ENCODE measurements around the gene EBF3.

EBF3 gene

DNA sequence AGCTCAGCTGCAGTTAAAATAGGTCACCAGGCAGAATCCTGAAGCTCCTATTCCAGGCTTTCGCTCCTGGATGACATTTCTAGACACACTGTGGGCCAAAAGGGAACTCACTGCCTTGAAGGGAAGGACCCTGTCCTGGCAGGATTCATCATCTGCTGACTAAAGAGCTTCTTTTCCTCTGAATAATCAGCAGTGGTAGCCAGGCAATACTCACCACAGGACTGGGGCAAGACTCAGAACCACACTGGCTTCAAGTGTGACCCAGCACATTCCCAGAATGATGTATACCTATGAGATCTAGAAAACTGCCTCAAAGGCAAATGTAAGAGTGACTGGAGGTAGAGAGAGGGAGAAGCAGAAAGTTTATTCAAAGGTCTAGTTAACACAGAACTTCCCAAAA, 29.5 kb upstream of the EBF3 start:
- no peaks in the 10 kb centered on the region for H3K9me3 ChIP-seq (ENCODE audit: control insufficient read depth, insufficient read depth, low read length)
- H3K36me3 ChIP-seq (ENCODE audit: control insufficient read depth, insufficient read depth, low read length): no peaks in the 10 kb centered on the region
- no peaks in the 10 kb centered on the region for H3K4me1 ChIP-seq (ENCODE audit: control insufficient read depth, insufficient read depth, low read length)
- no peak overlapping the region for H3K9ac ChIP-seq (ENCODE audit: low read depth, low read length)
- H3K4me3 ChIP-seq (ENCODE audit: low read depth, low read length): no peak overlapping the region
- no peaks in the 10 kb centered on the region; the same call in 1 of the 2 replicates for H3K27me3 ChIP-seq (ENCODE audit: control insufficient read depth, insufficient read depth, low read length)
- H3K27ac ChIP-seq (ENCODE audit: low read depth, low read length): no peak overlapping the region

- Histone ChIP-seq H3K27ac (ENCODE audit: low read depth, low read length) (no peak overlapping the region), H3K4me3 (ENCODE audit: low read depth, low read length) (no peak overlapping the region), H3K27me3 (ENCODE audit: control insufficient read depth, insufficient read depth, low read length) (no peaks in the 10 kb centered on the region; the same call in 1 of the 2 replicates), H3K36me3 (ENCODE audit: control insufficient read depth, insufficient read depth, low read length) (no peaks in the 10 kb centered on the region), H3K4me1 (ENCODE audit: control insufficient read depth, insufficient read depth, low read length) (no peaks in the 10 kb centered on the region), H3K9ac (ENCODE audit: low read depth, low read length) (no peak overlapping the region), H3K9me3 (ENCODE audit: control insufficient read depth, insufficient read depth, low read length) (no peaks in the 10 kb centered on the region)
Observed at GRCh38 chr10:129992356-129992755, 28.3 kb upstream of the EBF3 start.

- Histone ChIP-seq H3K27ac (ENCODE audit: low read depth, low read length) (no peak overlapping the region), H3K4me3 (ENCODE audit: low read depth, low read length) (no peak overlapping the region), H3K36me3 (ENCODE audit: control insufficient read depth, insufficient read depth, low read length) (no peaks in the 10 kb centered on the region), H3K27me3 (ENCODE audit: control insufficient read depth, insufficient read depth, low read length) (no peaks in the 10 kb centered on the region), H3K9ac (ENCODE audit: low read depth, low read length) (no peak overlapping the region), H3K4me1 (ENCODE audit: control insufficient read depth, insufficient read depth, low read length) (no peaks in the 10 kb centered on the region), H3K9me3 (ENCODE audit: control insufficient read depth, insufficient read depth, low read length) (no peaks in the 10 kb centered on the region)
Observed at GRCh38 chr10:129982825-129983224, 18.8 kb upstream of the EBF3 start.

DNA sequence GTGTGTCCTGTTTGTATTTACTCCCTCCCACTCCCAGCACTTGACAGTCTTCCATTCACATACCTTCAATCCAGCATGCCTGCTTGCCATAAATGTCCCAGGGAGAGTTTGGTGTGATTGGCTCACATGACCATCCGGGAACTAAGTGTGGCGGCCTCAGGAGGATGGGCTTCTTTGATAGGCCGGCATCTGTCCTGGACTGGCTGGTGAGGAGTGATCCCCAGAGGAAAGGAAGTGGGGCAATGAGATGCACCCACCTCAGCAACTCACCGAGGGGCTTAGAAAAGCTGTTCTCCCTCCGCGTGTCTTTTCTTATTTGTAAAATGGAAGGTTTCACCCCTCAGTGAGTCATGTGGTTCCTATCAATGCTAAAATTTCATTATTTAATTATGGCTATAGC, 14.9 kb upstream of the EBF3 start:
- no peak overlapping the region for H3K27ac ChIP-seq (ENCODE audit: low read depth, low read length)

DNA sequence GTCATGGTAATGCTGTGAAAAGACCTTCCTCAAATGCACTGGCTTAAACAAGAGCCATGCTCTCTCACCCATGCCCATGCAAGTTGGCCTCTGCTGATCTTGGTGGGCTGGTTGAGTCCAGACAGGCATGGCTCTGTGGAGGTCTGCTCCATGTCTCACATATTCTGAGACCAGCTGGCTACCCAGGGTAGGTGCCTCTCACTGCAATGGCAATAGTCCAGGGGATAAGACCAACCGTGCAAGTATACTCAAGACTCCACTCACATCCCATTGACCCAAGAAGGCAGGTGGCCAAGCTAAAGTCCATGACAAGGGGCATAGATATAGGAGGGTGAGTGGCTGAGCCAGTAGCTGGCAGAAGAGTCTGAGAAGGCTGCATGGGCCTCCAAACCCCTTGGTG, 14.2 kb upstream of the EBF3 start:
- Histone ChIP-seq H3K27ac (ENCODE audit: low read depth, low read length) (no peak overlapping the region), H3K27me3 (ENCODE audit: control insufficient read depth, insufficient read depth, low read length) (peaks cover 25% of the 10 kb centered on the region), H3K4me3 (ENCODE audit: low read depth, low read length) (no peak overlapping the region), H3K9me3 (ENCODE audit: control insufficient read depth, insufficient read depth, low read length) (no peaks in the 10 kb centered on the region), H3K36me3 (ENCODE audit: control insufficient read depth, insufficient read depth, low read length) (no peaks in the 10 kb centered on the region), H3K9ac (ENCODE audit: low read depth, low read length) (no peak overlapping the region), H3K4me1 (ENCODE audit: control insufficient read depth, insufficient read depth, low read length) (no peaks in the 10 kb centered on the region)

More for the DNA sequence above, 14.9 kb upstream of the EBF3 start:
- Histone ChIP-seq H3K36me3 (ENCODE audit: control insufficient read depth, insufficient read depth, low read length) (no peaks in the 10 kb centered on the region), H3K4me1 (ENCODE audit: control insufficient read depth, insufficient read depth, low read length) (no peaks in the 10 kb centered on the region), H3K4me3 (ENCODE audit: low read depth, low read length) (no peak overlapping the region), H3K27me3 (ENCODE audit: control insufficient read depth, insufficient read depth, low read length) (peaks cover 18% of the 10 kb centered on the region), H3K9me3 (ENCODE audit: control insufficient read depth, insufficient read depth, low read length) (no peaks in the 10 kb centered on the region), H3K9ac (ENCODE audit: low read depth, low read length) (no peak overlapping the region)

- Histone ChIP-seq H3K4me3 (ENCODE audit: low read depth, low read length) (no peak overlapping the region), H3K4me1 (ENCODE audit: control insufficient read depth, insufficient read depth, low read length) (no peaks in the 10 kb centered on the region), H3K27me3 (ENCODE audit: control insufficient read depth, insufficient read depth, low read length) (peaks cover 30% of the 10 kb centered on the region), H3K27ac (ENCODE audit: low read depth, low read length) (no peak overlapping the region), H3K9ac (ENCODE audit: low read depth, low read length) (no peak overlapping the region), H3K36me3 (ENCODE audit: control insufficient read depth, insufficient read depth, low read length) (no peaks in the 10 kb centered on the region), H3K9me3 (ENCODE audit: control insufficient read depth, insufficient read depth, low read length) (no peaks in the 10 kb centered on the region)
Observed at GRCh38 chr10:129977794-129978193, 13.7 kb upstream of the EBF3 start.

DNA sequence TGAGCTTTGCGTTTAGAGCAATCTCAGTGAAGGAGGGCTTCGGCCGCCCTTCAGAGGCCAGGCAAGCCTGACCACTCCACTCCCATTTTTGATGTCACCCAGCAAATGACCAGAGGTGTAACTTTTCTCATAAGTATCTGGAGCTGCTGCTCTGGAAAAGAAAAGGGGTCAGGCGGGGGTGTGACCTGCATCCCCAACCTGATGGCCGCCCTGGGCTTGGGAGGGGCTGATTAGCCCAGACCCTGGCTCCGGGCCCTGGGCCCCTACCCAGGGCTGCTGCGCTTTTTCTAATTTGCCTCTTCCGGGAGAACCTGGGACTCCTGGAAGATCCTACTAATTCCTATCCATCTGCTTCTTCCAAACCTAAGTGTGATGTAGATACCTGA, 9.6 kb upstream of the EBF3 start:
- H3K27me3 ChIP-seq (ENCODE audit: control insufficient read depth, insufficient read depth, low read length): peaks cover 70% of the 10 kb centered on the region
- H3K36me3 ChIP-seq (ENCODE audit: control insufficient read depth, insufficient read depth, low read length): no peaks in the 10 kb centered on the region
- H3K9me3 ChIP-seq (ENCODE audit: control insufficient read depth, insufficient read depth, low read length): no peaks in the 10 kb centered on the region
- H3K9ac ChIP-seq (ENCODE audit: low read depth, low read length): no peak overlapping the region
- no peak overlapping the region for H3K4me3 ChIP-seq (ENCODE audit: low read depth, low read length)
- H3K4me1 ChIP-seq (ENCODE audit: control insufficient read depth, insufficient read depth, low read length): peaks cover 27% of the 10 kb centered on the region
- no peak overlapping the region for H3K27ac ChIP-seq (ENCODE audit: low read depth, low read length)

DNA sequence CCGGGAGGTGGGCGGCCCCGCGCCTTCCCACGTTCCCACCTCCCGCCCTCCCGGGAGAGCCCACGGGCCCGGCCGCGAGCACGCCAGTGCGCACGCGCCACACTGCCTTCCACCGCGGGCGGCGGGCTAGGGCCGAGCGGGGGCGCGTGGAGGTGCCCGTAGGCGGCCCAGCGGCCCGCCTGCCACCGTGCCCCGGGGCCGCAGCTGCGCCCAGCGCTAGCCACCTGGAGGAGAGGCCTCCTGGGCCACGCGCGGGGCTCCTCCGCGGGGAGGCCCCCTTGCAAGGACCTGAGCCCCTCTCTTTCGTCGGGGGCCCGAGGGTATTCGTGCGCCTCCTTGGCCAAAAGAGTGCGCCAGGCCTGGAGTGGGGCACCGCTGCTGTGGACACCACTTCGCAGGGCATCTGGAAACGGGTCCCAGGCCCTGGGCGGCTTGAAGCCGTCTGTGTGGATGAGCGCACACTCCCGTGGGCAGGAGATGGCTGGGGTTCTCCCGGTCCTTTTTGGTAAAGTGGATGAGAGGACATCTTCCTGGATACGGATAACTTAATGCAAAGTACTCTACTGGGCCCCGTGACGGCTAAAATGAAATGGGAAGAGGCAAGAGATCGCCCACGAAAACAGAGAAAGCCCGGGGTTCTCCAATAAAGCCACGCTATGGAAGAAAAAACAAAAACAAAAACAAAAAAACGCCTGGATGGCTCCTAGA, 9.0 kb upstream of the EBF3 start:
- Histone ChIP-seq H3K27me3 (ENCODE audit: control insufficient read depth, insufficient read depth, low read length) (peaks cover 75% of the 10 kb centered on the region), H3K9ac (ENCODE audit: low read depth, low read length) (no peak overlapping the region), H3K36me3 (ENCODE audit: control insufficient read depth, insufficient read depth, low read length) (no peaks in the 10 kb centered on the region), H3K27ac (ENCODE audit: low read depth, low read length) (no peak overlapping the region), H3K4me3 (ENCODE audit: low read depth, low read length) (peak overlapping the region; percentile 39; the same call in 1 of the 2 replicates), H3K9me3 (ENCODE audit: control insufficient read depth, insufficient read depth, low read length) (no peaks in the 10 kb centered on the region), H3K4me1 (ENCODE audit: control insufficient read depth, insufficient read depth, low read length) (peaks cover 29% of the 10 kb centered on the region)

DNA sequence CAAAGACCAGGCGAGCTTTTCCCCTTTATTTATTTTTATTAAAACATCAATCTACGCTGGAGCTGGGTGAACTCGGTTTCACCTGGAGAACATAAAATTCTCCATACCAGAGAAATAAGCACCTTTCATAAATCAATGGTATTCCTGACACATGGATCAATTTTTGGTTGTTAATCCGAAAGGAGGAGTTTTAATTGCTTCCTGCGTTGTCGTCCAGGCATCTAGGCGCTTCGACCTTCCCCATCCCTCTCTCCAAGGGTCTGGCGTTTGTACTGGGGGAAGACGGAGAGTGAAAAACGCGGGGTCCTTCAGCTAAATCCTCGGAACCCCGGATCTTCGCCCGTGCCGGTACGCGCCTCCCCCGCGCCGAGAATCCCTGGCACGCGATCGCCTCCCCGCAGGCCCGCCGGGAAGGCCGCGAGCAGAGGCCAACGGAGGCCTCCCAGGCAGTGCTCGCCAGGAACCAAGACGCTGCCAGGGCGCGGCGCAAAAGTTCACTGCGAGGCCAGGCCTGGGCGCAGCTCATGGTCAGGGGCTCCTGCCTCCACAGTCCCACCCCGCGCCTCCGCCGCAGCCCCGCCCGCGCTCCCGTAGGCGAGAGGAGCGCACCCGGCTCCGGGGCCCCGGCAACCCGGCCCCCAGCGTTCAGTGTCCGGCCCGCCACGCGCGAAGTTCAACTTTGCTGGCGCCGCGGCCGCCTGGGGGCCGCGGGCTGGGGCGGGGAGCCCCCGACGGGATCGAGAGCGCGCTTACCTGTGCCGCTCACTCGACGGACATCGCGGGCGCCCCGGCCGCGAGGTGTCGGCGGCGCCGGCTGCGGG, 8.3 kb upstream of the EBF3 start:
- Histone ChIP-seq H3K27ac (ENCODE audit: low read depth, low read length) (no peak overlapping the region), H3K36me3 (ENCODE audit: control insufficient read depth, insufficient read depth, low read length) (no peaks in the 10 kb centered on the region), H3K9me3 (ENCODE audit: control insufficient read depth, insufficient read depth, low read length) (no peaks in the 10 kb centered on the region), H3K9ac (ENCODE audit: low read depth, low read length) (no peak overlapping the region), H3K27me3 (ENCODE audit: control insufficient read depth, insufficient read depth, low read length) (peaks cover 83% of the 10 kb centered on the region), H3K4me1 (ENCODE audit: control insufficient read depth, insufficient read depth, low read length) (peaks cover 35% of the 10 kb centered on the region), H3K4me3 (ENCODE audit: low read depth, low read length) (peak overlapping the region; percentile 39)

- Histone ChIP-seq H3K36me3 (ENCODE audit: control insufficient read depth, insufficient read depth, low read length) (no peaks in the 10 kb centered on the region), H3K27me3 (ENCODE audit: control insufficient read depth, insufficient read depth, low read length) (peaks cover 91% of the 10 kb centered on the region), H3K9me3 (ENCODE audit: control insufficient read depth, insufficient read depth, low read length) (no peaks in the 10 kb centered on the region), H3K4me3 (ENCODE audit: low read depth, low read length) (peak overlapping the region; percentile 51), H3K27ac (ENCODE audit: low read depth, low read length) (no peak overlapping the region), H3K9ac (ENCODE audit: low read depth, low read length) (no peak overlapping the region), H3K4me1 (ENCODE audit: control insufficient read depth, insufficient read depth, low read length) (peaks cover 36% of the 10 kb centered on the region)
Observed at GRCh38 chr10:129971381-129972144, 7.5 kb upstream of the EBF3 start.
